ENCODE data around the gene TSR1.

The TSR1 gene

DNA sequence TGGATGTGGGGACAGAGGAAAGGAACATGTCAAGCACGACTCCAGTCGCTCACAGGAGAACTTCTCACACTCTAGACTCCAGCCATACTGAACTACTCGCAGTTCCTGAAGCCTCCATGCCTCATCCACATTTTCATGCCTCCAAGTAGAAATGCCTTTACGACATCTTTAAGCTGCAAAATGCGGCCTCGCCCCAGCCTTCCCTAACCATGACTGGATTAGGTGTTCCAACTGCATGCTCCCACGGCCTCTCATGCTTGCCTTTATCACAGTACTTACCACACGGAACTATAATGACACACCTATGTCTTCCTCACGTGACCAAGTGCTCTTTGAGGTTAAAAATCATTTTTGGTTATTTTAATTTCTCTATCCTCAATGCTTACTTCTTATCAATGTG is 56.5 kb downstream of the TSR1 start:
- H3K36me3 ChIP-seq (ENCODE audit: insufficient read depth, low read length), result peaks cover 75% of the 10 kb centered on the region
- no peaks in the 10 kb centered on the region for H3K27me3 ChIP-seq (ENCODE audit: insufficient read depth, low read length)
- no peaks in the 10 kb centered on the region for H3K9me3 ChIP-seq (ENCODE audit: low read length)
- H3K4me3 ChIP-seq (ENCODE audit: low read length), result no peak overlapping the region
- no peak overlapping the region for H2AFZ ChIP-seq (ENCODE audit: low read depth, low read length)
- no peaks in the 10 kb centered on the region for H3K4me1 ChIP-seq (ENCODE audit: insufficient read depth, low read length)

- H3K9me3 ChIP-seq (ENCODE audit: low read length), result no peaks in the 10 kb centered on the region
- no peaks in the 10 kb centered on the region for H3K27me3 ChIP-seq (ENCODE audit: insufficient read depth, low read length)
- no peak overlapping the region for H2AFZ ChIP-seq (ENCODE audit: low read depth, low read length)
- no peaks in the 10 kb centered on the region for H3K4me1 ChIP-seq (ENCODE audit: insufficient read depth, low read length)
- H3K36me3 ChIP-seq (ENCODE audit: insufficient read depth, low read length), result peaks cover 71% of the 10 kb centered on the region
- no peak overlapping the region for H3K4me3 ChIP-seq (ENCODE audit: low read length)
Observed at GRCh38 chr17:2277429-2278170, 58.7 kb downstream of the TSR1 start.

DNA sequence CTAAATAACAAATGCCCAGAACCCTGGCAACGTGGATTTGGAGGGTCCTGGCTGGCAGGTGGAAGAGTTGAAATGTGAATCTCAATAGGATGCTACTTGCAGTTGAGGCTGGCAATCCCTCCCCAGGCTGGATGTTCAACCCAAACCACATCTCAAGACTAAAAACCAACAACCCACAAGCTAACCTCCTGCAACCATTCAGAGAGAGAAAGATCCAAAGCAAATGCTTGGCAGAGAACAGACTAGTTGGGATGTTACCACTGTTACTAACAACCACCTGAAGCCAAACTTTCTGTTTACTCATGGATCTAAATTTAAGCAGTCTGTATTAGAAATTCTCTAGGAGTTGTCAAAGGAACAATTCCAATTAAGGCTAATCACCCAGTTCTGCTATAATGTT is 60.5 kb downstream of the TSR1 start:
- H3K36me3 ChIP-seq (ENCODE audit: insufficient read depth, low read length), result peaks cover 57% of the 10 kb centered on the region
- no peaks in the 10 kb centered on the region for H3K4me1 ChIP-seq (ENCODE audit: insufficient read depth, low read length)
- no peaks in the 10 kb centered on the region for H3K27me3 ChIP-seq (ENCODE audit: insufficient read depth, low read length)
- H2AFZ ChIP-seq (ENCODE audit: low read depth, low read length), result no peak overlapping the region
- H3K9me3 ChIP-seq (ENCODE audit: low read length), result no peaks in the 10 kb centered on the region
- no peak overlapping the region for H3K4me3 ChIP-seq (ENCODE audit: low read length)

DNA sequence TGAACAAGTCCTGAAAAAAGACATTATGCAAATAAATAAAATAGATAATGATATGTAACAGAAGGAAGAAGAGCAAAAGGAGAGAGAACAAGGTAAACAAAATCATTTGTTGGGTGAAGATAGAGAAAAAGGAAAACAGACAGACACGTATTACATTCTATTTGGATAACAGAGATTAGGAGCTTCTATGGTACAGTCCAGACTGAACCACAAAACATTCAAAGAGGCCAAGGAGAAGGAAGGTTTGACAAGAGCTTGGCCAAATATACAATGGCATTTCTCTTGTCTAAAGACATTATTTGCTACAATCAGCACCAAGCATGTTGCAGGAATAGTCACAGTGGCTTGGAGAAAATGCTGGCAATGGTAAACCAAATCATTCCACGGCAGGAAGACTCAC is 61.8 kb downstream of the TSR1 start:
- H3K9me3 ChIP-seq (ENCODE audit: low read length), result no peaks in the 10 kb centered on the region
- H3K4me3 ChIP-seq (ENCODE audit: low read length), result no peak overlapping the region
- no peak overlapping the region for H2AFZ ChIP-seq (ENCODE audit: low read depth, low read length)
- H3K36me3 ChIP-seq (ENCODE audit: insufficient read depth, low read length), result peaks cover 58% of the 10 kb centered on the region
- no peaks in the 10 kb centered on the region for H3K4me1 ChIP-seq (ENCODE audit: insufficient read depth, low read length)
- no peaks in the 10 kb centered on the region for H3K27me3 ChIP-seq (ENCODE audit: insufficient read depth, low read length)

Measured in neuron (in vitro differentiated cells).